Jurkat, Clone E6-1 (cell line): ENCODE data around the gene ALK.

Experiments
- DNase-seq: peaks from one replicate; pipeline ENCODE4 v3.0.0-alpha.2; 2011; ENCODE audit warnings: low read depth, low spot score
- H3K4me3 ChIP-seq: 2 replicates; pipeline ENCODE4 v1.5.1; 2011; ENCODE audit warnings: mild to moderate bottlenecking, low read length, control low read depth, moderate library complexity

The ALK gene

GRCh38 chr2:29532436-29532835 is 388.9 kb downstream of the ALK start:
- H3K4me3 ChIP-seq = no peak overlapping the region
- DNase-seq = no peak

GRCh38 chr2:29531626-29532025 is 389.8 kb downstream of the ALK start:
- no peak overlapping the region for H3K4me3 ChIP-seq
- DNase-seq = no peak

GRCh38 chr2:29530281-29530680 is 391.1 kb downstream of the ALK start:
- no peak overlapping the region for H3K4me3 ChIP-seq
- no peak for DNase-seq

GRCh38 chr2:29528891-29529520 is 392.4 kb downstream of the ALK start:
- H3K4me3 ChIP-seq = no peak overlapping the region
- peak; percentile 32 for DNase-seq

GRCh38 chr2:29528371-29528770 is 393.0 kb downstream of the ALK start:
- DNase-seq = no peak
- H3K4me3 ChIP-seq = no peak overlapping the region

GRCh38 chr2:29527947-29528346 is 393.4 kb downstream of the ALK start:
- DNase-seq = no peak
- no peak overlapping the region for H3K4me3 ChIP-seq

- H3K4me3 ChIP-seq = no peak overlapping the region
- no peak for DNase-seq
Measured at GRCh38 chr2:29526587-29527586, 394.5 kb downstream of the ALK start.

- no peak overlapping the region for H3K4me3 ChIP-seq
- DNase-seq = no peak
Measured at GRCh38 chr2:29525921-29526320, 395.5 kb downstream of the ALK start.

GRCh38 chr2:29524652-29525051 is 396.7 kb downstream of the ALK start:
- no peak for DNase-seq
- no peak overlapping the region for H3K4me3 ChIP-seq

GRCh38 chr2:29522951-29523669 is 398.3 kb downstream of the ALK start:
- no peak overlapping the region for H3K4me3 ChIP-seq
- DNase-seq = no peak

GRCh38 chr2:29520001-29520400 is 401.4 kb downstream of the ALK start:
- no peak for DNase-seq

GRCh38 chr2:29519338-29519925 is 402.0 kb downstream of the ALK start:
- no peak for DNase-seq
- no peak overlapping the region for H3K4me3 ChIP-seq

More at GRCh38 chr2:29520001-29520400, 401.4 kb downstream of the ALK start:
- H3K4me3 ChIP-seq = no peak overlapping the region

- no peak for DNase-seq
- H3K4me3 ChIP-seq = no peak overlapping the region
Measured at GRCh38 chr2:29518646-29519337, 402.6 kb downstream of the ALK start.

GRCh38 chr2:29518010-29518409 is 403.4 kb downstream of the ALK start:
- no peak for DNase-seq
- H3K4me3 ChIP-seq = no peak overlapping the region

GRCh38 chr2:29517413-29517812 is 404.0 kb downstream of the ALK start:
- no peak overlapping the region for H3K4me3 ChIP-seq
- no peak for DNase-seq

GRCh38 chr2:29516767-29517166 is 404.6 kb downstream of the ALK start:
- DNase-seq = no peak
- no peak overlapping the region for H3K4me3 ChIP-seq

GRCh38 chr2:29509878-29510277 is 411.5 kb downstream of the ALK start:
- no peak for DNase-seq
- no peak overlapping the region for H3K4me3 ChIP-seq

- no peak for DNase-seq
- no peak overlapping the region for H3K4me3 ChIP-seq
Measured at GRCh38 chr2:29509397-29509796, 412.0 kb downstream of the ALK start.

GRCh38 chr2:29504746-29505145 is 416.6 kb downstream of the ALK start:
- no peak for DNase-seq
- no peak overlapping the region for H3K4me3 ChIP-seq
